Umbilical cord (tissue), 2 donors: ENCODE measurements around the gene WDR55. TPM values are rescaled to one million over a fixed set of nuclear protein-coding genes. Genes with fewer than 3 reads are reported as not detected.
"Not testable (repeated sequence)": the region's sequence is repeated elsewhere in the genome, so short reads cannot be mapped to it uniquely, and the experiment has no call there.

Experiments
- DNase-seq: peaks from one replicate; pipeline ENCODE4 v3.0.0-alpha.2; 2015; ENCODE audit warnings: low spot score
- total RNA-seq: library from RNA; depleted of rRNA; stranded (reverse); fragments of >200 nt; gene quantifications from one replicate; pipeline ENCODE4 v1.2.3, GENCODE V29; 2014; ENCODE audit warnings: low replicate concordance; ENCODE audit not compliant: insufficient read depth

Gene WDR55
- total RNA-seq = 19.0 TPM

- peak; percentile 97 for DNase-seq
Measured at GRCh38 chr5:140664359-140665119, at the start of gene WDR55. TSS of gene WDR55 (plus strand) at chr5:140664904. CDS start at chr5:140664913, 9 bp downstream.

- no peak for DNase-seq
Measured at GRCh38 chr5:140622301-140622700, 42.4 kb upstream of the WDR55 start.

- not testable (repeated sequence) for DNase-seq
Measured at GRCh38 chr5:140623061-140623460, 41.6 kb upstream of the WDR55 start.

- not testable (repeated sequence) for DNase-seq
Measured at GRCh38 chr5:140624886-140625285, 39.8 kb upstream of the WDR55 start.

GRCh38 chr5:140627972-140628371, 36.7 kb upstream of the WDR55 start:
- no peak for DNase-seq

- DNase-seq = no peak
Measured at GRCh38 chr5:140628711-140629110, 36.0 kb upstream of the WDR55 start.

- DNase-seq = no peak
Measured at GRCh38 chr5:140630292-140631035, 34.2 kb upstream of the WDR55 start.

GRCh38 chr5:140631036-140631417, 33.7 kb upstream of the WDR55 start:
- no peak for DNase-seq

GRCh38 chr5:140631831-140632365, 32.8 kb upstream of the WDR55 start:
- DNase-seq = no peak

GRCh38 chr5:140632366-140633020, 32.2 kb upstream of the WDR55 start:
- DNase-seq = peak; percentile 50

- peak; percentile 22 for DNase-seq
Measured at GRCh38 chr5:140633021-140633471, 31.7 kb upstream of the WDR55 start, which contains the start of gene CD14. TSS of gene CD14 (minus strand) at chr5:140633175. CDS start at chr5:140633071, 104 bp downstream.

GRCh38 chr5:140633501-140633900, 31.2 kb upstream of the WDR55 start:
- DNase-seq = no peak

- no peak for DNase-seq
Measured at GRCh38 chr5:140634103-140634502, 30.6 kb upstream of the WDR55 start.

- DNase-seq = no peak
Measured at GRCh38 chr5:140635291-140636257, 29.1 kb upstream of the WDR55 start.

- no peak for DNase-seq
Measured at GRCh38 chr5:140637371-140638100, 27.2 kb upstream of the WDR55 start.

GRCh38 chr5:140638898-140639147, 25.9 kb upstream of the WDR55 start:
- DNase-seq = not testable (repeated sequence)

- peak; percentile 96 for DNase-seq
Measured at GRCh38 chr5:140639148-140639981, 25.3 kb upstream of the WDR55 start, which contains the start of gene TMCO6. TSS of gene TMCO6 (plus strand) at chr5:140639451. CDS start at chr5:140639528, 77 bp downstream.

- DNase-seq = no peak
Measured at GRCh38 chr5:140641716-140642115, 23.0 kb upstream of the WDR55 start.

- DNase-seq = no peak
Measured at GRCh38 chr5:140642718-140643117, 22.0 kb upstream of the WDR55 start.
